Stomach (tissue), 4 donors: Measurements from ENCODE around the gene GABRG3.

Experiments used
- CTCF ChIP-seq, 7 experiments: fragments of 450-650 bp in 4 of 7; fragments of 200-600 bp in 3 of 7; sonication (generic) in 3 of 7; IDR thresholded peaks; one replicate each; pipeline ENCODE4 v1.5.1; 2016 to 2019; ENCODE audit warnings: antibody characterized with exemption in 7 of 7, control low read depth in 2 of 7, mild to moderate bottlenecking in 1 of 7
- EP300 ChIP-seq: sonication (generic); formaldehyde crosslinking; IDR thresholded peaks from one replicate; pipeline ENCODE4 v1.6.1; 2017; ENCODE audit warnings: antibody characterized with exemption
- POLR2A ChIP-seq, 4 donors: fragments of 450-650 bp; IDR thresholded peaks; one replicate each; pipeline ENCODE4 v1.6.1; 2016; ENCODE audit warnings: antibody characterized with exemption in 4 of 4, control low read depth in 2 of 4, mild to moderate bottlenecking in 1 of 4, moderate library complexity in 1 of 4
- POLR2AphosphoS5 ChIP-seq, 3 donors: sonication (generic); formaldehyde crosslinking; IDR thresholded peaks; one replicate each; pipeline ENCODE4 v1.6.1; 2016; ENCODE audit warnings: antibody characterized with exemption in 3 of 3

DNA sequence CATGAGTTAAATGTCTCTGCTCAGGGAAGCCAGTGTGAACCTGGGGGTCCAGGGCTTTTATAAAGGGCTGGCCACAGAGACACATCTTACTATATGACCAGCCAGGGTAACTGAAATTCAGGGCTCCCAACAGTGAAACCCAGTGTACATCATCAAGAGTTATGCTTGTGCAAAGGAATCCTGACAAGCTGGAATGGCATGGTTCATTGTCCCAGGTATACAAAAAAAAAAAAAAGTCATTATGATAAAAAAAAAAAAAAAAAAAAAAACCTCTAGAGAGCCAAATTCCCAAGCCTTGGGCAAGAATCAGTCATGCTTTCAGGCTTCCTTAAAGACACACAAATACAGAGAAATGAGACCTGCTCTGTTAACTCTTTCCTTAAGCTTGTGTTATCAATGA, 452.0 kb downstream of the GABRG3 start:
- TF ChIP-seq CTCF (IDR thresholded peaks at IDR 0.05), result no peak
- no peak for TF ChIP-seq POLR2A (IDR thresholded peaks at IDR 0.05)
- TF ChIP-seq EP300, result no peak
- no peak for TF ChIP-seq POLR2AphosphoS5 (IDR thresholded peaks at IDR 0.05)
